Mesenchymal stem cell (in vitro differentiated cells and primary cell): ENCODE results near the gene LANCL1.
A peak's percentile ranks its signal among the peaks of the same experiment; 100 is the strongest.

ENCODE experiments used
- DNase-seq: peaks from one replicate; pipeline ENCODE4 v3.0.0-alpha.2; 2013
- H2AFZ ChIP-seq: one replicate; pipeline ENCODE4 v1.6.1; 2013; ENCODE audit warnings: low read depth, mild to moderate bottlenecking, control low read depth, inconsistent platforms, low read length, moderate library complexity
- H2AK5ac ChIP-seq: 2 replicates; pipeline ENCODE4 v1.6.1; 2013; ENCODE audit warnings: low read length, moderate library complexity, mild to moderate bottlenecking, inconsistent platforms; ENCODE audit not compliant: severe bottlenecking
- H2BK120ac ChIP-seq: one replicate; pipeline ENCODE4 v1.6.1; 2013; ENCODE audit warnings: low read depth, mild to moderate bottlenecking, inconsistent platforms, low read length, moderate library complexity
- H2BK12ac ChIP-seq, 2 experiments: one replicate each; pipeline ENCODE4 v1.6.1; 2013; ENCODE audit warnings: inconsistent platforms in 2 of 2, low read length in 2 of 2, mild to moderate bottlenecking in 2 of 2, moderate library complexity in 2 of 2, control low read depth in 1 of 2
- H2BK15ac ChIP-seq: one replicate; pipeline ENCODE4 v1.6.1; 2013; ENCODE audit warnings: mild to moderate bottlenecking, low read depth, inconsistent platforms; ENCODE audit not compliant: poor library complexity, severe bottlenecking
- H2BK5ac ChIP-seq: 2 replicates; pipeline ENCODE4 v1.6.1; 2013; ENCODE audit warnings: low read depth, mild to moderate bottlenecking, low read length, control low read depth, inconsistent platforms; ENCODE audit not compliant: poor library complexity, severe bottlenecking
- H3K14ac ChIP-seq, 2 experiments: one replicate each; pipeline ENCODE4 v1.6.1; 2013; ENCODE audit warnings: inconsistent platforms in 2 of 2, low read length in 2 of 2, control low read depth in 1 of 2, mild to moderate bottlenecking in 1 of 2, moderate library complexity in 1 of 2
- H3K18ac ChIP-seq, 2 experiments: one replicate each; pipeline ENCODE4 v1.6.1; 2013; ENCODE audit warnings: inconsistent platforms in 2 of 2, low read length in 2 of 2, control low read depth in 1 of 2, low read depth in 1 of 2, mild to moderate bottlenecking in 1 of 2
- H3K23ac ChIP-seq, 2 experiments: one replicate each; pipeline ENCODE4 v1.6.1; 2013; ENCODE audit warnings: inconsistent platforms in 2 of 2, low read length in 2 of 2, mild to moderate bottlenecking in 2 of 2, moderate library complexity in 2 of 2, control low read depth in 1 of 2
- H3K27ac ChIP-seq: 2 replicates; pipeline ENCODE4 v1.5.1; 2013; ENCODE audit warnings: mild to moderate bottlenecking, moderate library complexity, low read length, control low read depth, inconsistent platforms; ENCODE audit not compliant: poor library complexity, severe bottlenecking
- H3K27me3 ChIP-seq, 2 experiments: 2 replicates each; pipeline versions ENCODE4 v1.6.1 to v1.7.0; 2013; ENCODE audit warnings: low read length in 2 of 2, mild to moderate bottlenecking in 2 of 2, moderate library complexity in 2 of 2, control low read depth in 1 of 2, inconsistent platforms in 1 of 2; ENCODE audit not compliant: control insufficient read depth in 1 of 2, insufficient read depth in 1 of 2
- H3K36me3 ChIP-seq, 2 experiments: 2 replicates each; pipeline versions ENCODE4 v1.6.1 to v1.7.0; 2013; ENCODE audit warnings: low read length in 2 of 2, control low read depth in 1 of 2, inconsistent platforms in 1 of 2, low read depth in 1 of 2, mild to moderate bottlenecking in 1 of 2; ENCODE audit not compliant: insufficient read depth in 2 of 2, control insufficient read depth in 1 of 2
- H3K4ac ChIP-seq, 2 experiments: one replicate each; pipeline ENCODE4 v1.6.1; 2013; ENCODE audit warnings: inconsistent platforms in 2 of 2, low read length in 2 of 2, mild to moderate bottlenecking in 2 of 2, moderate library complexity in 2 of 2, control low read depth in 1 of 2, low read depth in 1 of 2
- H3K4me1 ChIP-seq: 2 replicates; pipeline ENCODE4 v1.6.1; 2013; ENCODE audit warnings: low read depth, low read length, control low read depth; ENCODE audit not compliant: control insufficient read depth, insufficient read depth
- H3K4me2 ChIP-seq: 2 replicates; pipeline ENCODE4 v1.6.1; 2013; ENCODE audit warnings: low read length, mild to moderate bottlenecking, inconsistent platforms; ENCODE audit not compliant: poor library complexity, severe bottlenecking
- H3K4me3 ChIP-seq, 2 experiments: 2 replicates each; pipeline versions ENCODE4 v1.5.1 to v1.7.0; 2013; ENCODE audit warnings: low read length in 2 of 2, mild to moderate bottlenecking in 2 of 2, control low read depth in 1 of 2, low read depth in 1 of 2; ENCODE audit not compliant: insufficient read depth in 1 of 2
- H3K79me1 ChIP-seq: replicated peaks from 2 replicates; pipeline ENCODE4 v1.6.1; 2013; ENCODE audit warnings: mild to moderate bottlenecking, control low read depth, low read length, inconsistent platforms; ENCODE audit not compliant: poor library complexity, severe bottlenecking
- H3K9ac ChIP-seq: 2 replicates; pipeline ENCODE4 v1.7.0; 2013; ENCODE audit warnings: mild to moderate bottlenecking, low read length, moderate library complexity
- H3K9me3 ChIP-seq: 2 replicates; pipeline ENCODE4 v1.7.0; 2013; ENCODE audit warnings: mild to moderate bottlenecking, low read length; ENCODE audit not compliant: control insufficient read depth
- H4K8ac ChIP-seq: one replicate; pipeline ENCODE4 v1.6.1; 2013; ENCODE audit warnings: inconsistent platforms, mild to moderate bottlenecking, low read length, moderate library complexity
- H4K91ac ChIP-seq: one replicate; pipeline ENCODE4 v1.6.1; 2013; ENCODE audit warnings: mild to moderate bottlenecking, low read length, inconsistent platforms
- WGBS: methylation state at CpG from one replicate; pipeline ENCODE4 v1.1.7; 2013; ENCODE audit warnings: mixed read lengths; 5-methylcytosine and 5-hydroxymethylcytosine counted together

LANCL1 gene

DNA sequence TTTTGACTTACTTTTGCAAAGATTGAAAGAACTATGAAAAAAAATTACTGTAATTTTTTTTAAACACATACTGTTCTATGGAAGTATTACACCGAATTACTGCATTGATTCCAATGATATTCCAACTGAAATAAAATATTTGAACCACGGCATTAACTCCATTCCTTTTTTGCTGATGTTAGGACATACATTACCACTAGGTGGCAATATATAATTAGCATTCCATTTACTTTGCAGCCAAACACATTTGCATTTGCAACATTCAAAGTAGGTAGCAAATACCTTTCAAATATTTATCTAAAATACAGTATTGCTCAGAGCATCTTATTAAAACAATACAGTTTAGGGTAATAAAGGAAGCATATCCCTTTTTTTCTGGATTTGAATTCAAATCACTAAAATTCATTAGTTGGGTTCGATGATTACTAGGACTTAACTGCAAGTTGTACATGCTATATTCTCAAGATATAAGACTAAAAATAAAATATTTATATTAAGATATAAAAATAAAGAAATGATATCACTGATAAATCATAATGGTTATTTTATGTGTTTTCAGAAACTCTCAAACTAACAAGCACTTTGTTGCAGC is 31.3 kb downstream of the LANCL1 start:
- no peak overlapping the region for H3K4me3 ChIP-seq
- peaks cover 29% of the 10 kb centered on the region for H3K79me1 ChIP-seq
- H2BK12ac ChIP-seq = no peak overlapping the region
- peaks cover 3 to 10% of the 10 kb centered on the region in 2 experiments for H3K36me3 ChIP-seq
- no peak overlapping the region for H4K91ac ChIP-seq
- no peaks in the 10 kb centered on the region for H3K4me1 ChIP-seq
- H3K27ac ChIP-seq = no peak overlapping the region
- H3K9me3 ChIP-seq = peaks cover 3% of the 10 kb centered on the region
- H2BK120ac ChIP-seq = no peak overlapping the region
- H3K27me3 ChIP-seq = no peaks in the 10 kb centered on the region
- no peak overlapping the region for H2AFZ ChIP-seq
- H4K8ac ChIP-seq = no peak overlapping the region
- no peak overlapping the region for H3K4ac ChIP-seq
- H2AK5ac ChIP-seq = no peak overlapping the region
- no peak overlapping the region for H3K14ac ChIP-seq
- WGBS = 24% methylated on average over 2 of the region's 3 CpGs
- no peak overlapping the region for H2BK15ac ChIP-seq
- H3K23ac ChIP-seq = no peak overlapping the region
- H3K18ac ChIP-seq = no peak overlapping the region
- DNase-seq = peak; percentile 35
- no peak overlapping the region for H3K9ac ChIP-seq
- no peak overlapping the region for H3K4me2 ChIP-seq
- H2BK5ac ChIP-seq = no peak overlapping the region

- H3K9me3 ChIP-seq = peaks cover 3% of the 10 kb centered on the region
- H2AFZ ChIP-seq = no peak overlapping the region
- H2BK12ac ChIP-seq = no peak overlapping the region
- H3K79me1 ChIP-seq = peaks cover 32% of the 10 kb centered on the region
- DNase-seq = no peak
- no peaks in the 10 kb centered on the region for H3K27me3 ChIP-seq
- H3K9ac ChIP-seq = no peak overlapping the region
- no peak overlapping the region for H3K4me2 ChIP-seq
- H3K27ac ChIP-seq = no peak overlapping the region
- WGBS = 100% methylated on average over 1 of the region's 3 CpGs
- no peak overlapping the region for H3K18ac ChIP-seq
- H2BK120ac ChIP-seq = no peak overlapping the region
- no peak overlapping the region for H3K14ac ChIP-seq
- H3K23ac ChIP-seq = no peak overlapping the region
- H3K4ac ChIP-seq = no peak overlapping the region
- no peak overlapping the region for H2BK5ac ChIP-seq
- no peak overlapping the region for H2AK5ac ChIP-seq
- no peaks in the 10 kb centered on the region for H3K4me1 ChIP-seq
- no peak overlapping the region for H2BK15ac ChIP-seq
- H4K91ac ChIP-seq = no peak overlapping the region
- no peak overlapping the region for H3K4me3 ChIP-seq
- no peak overlapping the region for H4K8ac ChIP-seq
- H3K36me3 ChIP-seq = peaks cover 3 to 26% of the 10 kb centered on the region in 2 experiments
These were observed 33.0 kb downstream of the LANCL1 start for GRCh38 chr2:210443527-210443926.

- Histone ChIP-seq H3K36me3 (peaks cover 3 to 30% of the 10 kb centered on the region in 2 experiments), H2BK5ac (no peak overlapping the region), H3K9me3 (peaks cover 3% of the 10 kb centered on the region), H3K23ac (no peak overlapping the region), H3K4me1 (no peaks in the 10 kb centered on the region), H2BK15ac (no peak overlapping the region), H3K4me2 (no peak overlapping the region), H2BK12ac (no peak overlapping the region), H3K79me1 (peaks cover 32% of the 10 kb centered on the region), H3K18ac (no peak overlapping the region), H2BK120ac (no peak overlapping the region), H4K8ac (no peak overlapping the region), H4K91ac (no peak overlapping the region), H3K27me3 (no peaks in the 10 kb centered on the region), H3K9ac (no peak overlapping the region), H3K14ac (no peak overlapping the region), H3K4me3 (no peak overlapping the region), H2AFZ (no peak overlapping the region), H2AK5ac (no peak overlapping the region), H3K4ac (no peak overlapping the region), H3K27ac (no peak overlapping the region)
- 86% methylated on average over 1 of the region's 1 CpG for WGBS
- DNase-seq = no peak
These were observed 33.7 kb downstream of the LANCL1 start for GRCh38 chr2:210442878-210443277.

GRCh38 chr2:210442457-210442856 is 34.1 kb downstream of the LANCL1 start:
- H3K4ac ChIP-seq = no peak overlapping the region
- WGBS = 98% methylated on average over 2 of the region's 2 CpGs

More at GRCh38 chr2:210442457-210442856, 34.1 kb downstream of the LANCL1 start:
- H4K91ac ChIP-seq = no peak overlapping the region
- no peak overlapping the region for H3K9ac ChIP-seq
- no peak for DNase-seq
- no peak overlapping the region for H3K4me3 ChIP-seq
- peaks cover 3 to 34% of the 10 kb centered on the region in 2 experiments for H3K36me3 ChIP-seq
- H2AFZ ChIP-seq = no peak overlapping the region
- no peak overlapping the region for H3K4me2 ChIP-seq
- H3K27ac ChIP-seq = no peak overlapping the region
- H2BK5ac ChIP-seq = no peak overlapping the region
- H3K79me1 ChIP-seq = peaks cover 34% of the 10 kb centered on the region
- no peaks in the 10 kb centered on the region for H3K27me3 ChIP-seq
- no peak overlapping the region for H3K18ac ChIP-seq
- H2BK12ac ChIP-seq = no peak overlapping the region
- no peaks in the 10 kb centered on the region for H3K4me1 ChIP-seq
- H2BK15ac ChIP-seq = no peak overlapping the region
- no peak overlapping the region for H3K14ac ChIP-seq
- H2AK5ac ChIP-seq = no peak overlapping the region
- H4K8ac ChIP-seq = no peak overlapping the region
- H3K23ac ChIP-seq = no peak overlapping the region
- H2BK120ac ChIP-seq = no peak overlapping the region
- H3K9me3 ChIP-seq = peaks cover 3% of the 10 kb centered on the region
